A549 (cell line): Measurements from ENCODE around the gene ZNF322. TPM values are rescaled to one million over a fixed set of nuclear protein-coding genes. Genes with fewer than 3 reads are reported as not detected.

ENCODE experiments used
- ATAC-seq, 2 experiments: fragments of 200-7000 bp in 1 of 2; fragments of >200 bp in 1 of 2; cut with Nextera tagmentation in 1 of 2; cut with Tn5 transposase in 1 of 2; 3 replicates each; pipeline versions ENCODE4 v1.8.0 to v1.9.1; 2018 to 2020; ENCODE audit warnings: mild to moderate bottlenecking in 1 of 2, moderate library complexity in 1 of 2
- CTCF ChIA-PET: fragments of 300-600 bp; sonication (Branson Sonifier 250); formaldehyde crosslinking; extraction: SDS; loops from one replicate; lab custom pipeline; 2021; ENCODE audit warnings: antibody characterized with exemption, inconsistent platforms; lab: Yijun Ruan, JAX
- POLR2A ChIA-PET: fragments of 350-600 bp; formaldehyde crosslinking; extraction: SDS; loops from one replicate; lab custom pipeline; 2021; ENCODE audit warnings: antibody characterized with exemption, inconsistent platforms; lab: Yijun Ruan, JAX
- DNase-seq, 2 experiments: peaks; one replicate each; pipeline versions ENCODE4 v3.0.0 to v3.0.0-alpha.2; 2011 to 2016; ENCODE audit warnings: low read depth in 1 of 2, low spot score in 1 of 2
- FAIRE-seq: peaks from 2 replicates; lab custom pipeline; 2011; peaks lifted over from hg19 to GRCh38; lab: Jason Lieb, UNC
- H3K27ac ChIP-seq, 2 experiments: fragments of >200 bp; sonication (Bioruptor Twin); formaldehyde crosslinking; 3 replicates each; pipeline ENCODE4 v1.5.1; 2016 to 2017
- H3K4me1 ChIP-seq: fragments of >200 bp; sonication (Bioruptor Twin); formaldehyde crosslinking; 3 replicates; pipeline ENCODE4 v1.6.1; 2016
- H3K4me2 ChIP-seq: fragments of >200 bp; sonication (Bioruptor Twin); formaldehyde crosslinking; 3 replicates; pipeline ENCODE4 v1.6.1; 2016
- H3K4me3 ChIP-seq: fragments of >200 bp; sonication (Bioruptor Twin); formaldehyde crosslinking; 3 replicates; pipeline ENCODE4 v1.5.1; 2016
- H3K9me3 ChIP-seq: fragments of >200 bp; sonication (Bioruptor Twin); formaldehyde crosslinking; 3 replicates; pipeline ENCODE4 v1.6.1; 2016
- CBX2 ChIP-seq: fragments of 200-600 bp; sonication (generic); IDR thresholded peaks from 2 replicates; pipeline ENCODE4 v1.6.1; 2016; ENCODE audit warnings: low read depth, mild to moderate bottlenecking, borderline replicate concordance
- CEBPB ChIP-seq, 2 experiments: fragments of >200 bp in 1 of 2; sonication (Bioruptor Twin) in 1 of 2; formaldehyde crosslinking in 1 of 2; IDR thresholded peaks; 2 replicates each; pipeline ENCODE4 v1.6.1; 2012 to 2016
- CHD4 ChIP-seq: fragments of 200-600 bp; sonication (generic); IDR thresholded peaks from 2 replicates; pipeline ENCODE4 v1.6.1; 2016; ENCODE audit warnings: antibody characterized with exemption, mild to moderate bottlenecking, borderline replicate concordance
- CTCF ChIP-seq: fragments of >200 bp; sonication (Bioruptor Twin); formaldehyde crosslinking; IDR thresholded peaks from 3 replicates; pipeline ENCODE4 v1.5.1; 2016
- EP300 ChIP-seq, 2 experiments: fragments of >200 bp; sonication (Bioruptor Twin); formaldehyde crosslinking; IDR thresholded peaks; 2 replicates in 1 of 2; 3 replicates in 1 of 2; pipeline ENCODE4 v1.6.1; 2016 to 2017
- FOSB ChIP-seq: fragments of 250-450 bp; sonication (Bioruptor Pico); IDR thresholded peaks from 2 replicates; pipeline ENCODE4 v1.5.0; 2020; ENCODE audit warnings: mild to moderate bottlenecking, moderate library complexity
- HDAC2 ChIP-seq: fragments of 200-600 bp; sonication (generic); IDR thresholded peaks from 2 replicates; pipeline ENCODE4 v1.6.1; 2016
- HEYL ChIP-seq: fragments of 250-450 bp; sonication (Bioruptor Pico); IDR thresholded peaks from 2 replicates; pipeline ENCODE4 v1.8.0; 2021; ENCODE audit warnings: mild to moderate bottlenecking, moderate library complexity
- JUNB ChIP-seq: fragments of >200 bp; sonication (Bioruptor Twin); formaldehyde crosslinking; IDR thresholded peaks from 2 replicates; pipeline ENCODE4 v1.6.1; 2016
- MYC ChIP-seq: IDR thresholded peaks from 2 replicates; pipeline ENCODE4 v1.6.1; 2012; ENCODE audit warnings: mild to moderate bottlenecking, inconsistent platforms, low read length, improper control_type of control experiment, borderline replicate concordance
- NFE2L2 ChIP-seq: fragments of 150-350 bp; conservative IDR thresholded peaks from 2 replicates; pipeline ENCODE4 v1.6.1; 2014; ENCODE audit warnings: low read length
- NR3C1 ChIP-seq: fragments of >200 bp; sonication (Bioruptor Twin); formaldehyde crosslinking; IDR thresholded peaks from 3 replicates; pipeline ENCODE4 v1.6.1; 2017
- POLR2A ChIP-seq: IDR thresholded peaks from 2 replicates; pipeline ENCODE4 v1.6.1; 2012; ENCODE audit warnings: mild to moderate bottlenecking, low read length
- RAD21 ChIP-seq, 2 experiments: fragments of >200 bp in 1 of 2; sonication (Bioruptor Twin) in 1 of 2; formaldehyde crosslinking in 1 of 2; IDR thresholded peaks in 1 of 2; conservative IDR thresholded peaks in 1 of 2; 2 replicates in 1 of 2; 3 replicates in 1 of 2; pipeline ENCODE4 v1.6.1; 2012 to 2018; ENCODE audit warnings: inconsistent platforms in 1 of 2
- RCOR1 ChIP-seq: fragments of 150-350 bp; IDR thresholded peaks from 2 replicates; pipeline ENCODE4 v1.6.1; 2014; ENCODE audit warnings: antibody characterized with exemption, low read length, low read depth
- RFX5 ChIP-seq: fragments of 450-650 bp; IDR thresholded peaks from 2 replicates; pipeline ENCODE4 v1.7.1; 2014; ENCODE audit warnings: antibody characterized with exemption, mild to moderate bottlenecking, moderate library complexity
- SMC3 ChIP-seq: fragments of >200 bp; sonication (Bioruptor Twin); formaldehyde crosslinking; IDR thresholded peaks from 3 replicates; pipeline ENCODE4 v1.6.1; 2018; ENCODE audit warnings: inconsistent platforms
- ZC3H11A ChIP-seq: fragments of 450-650 bp; IDR thresholded peaks from 2 replicates; pipeline ENCODE4 v1.6.1; 2014; ENCODE audit warnings: antibody characterized with exemption, mild to moderate bottlenecking
- WGBS: methylation state at CpG from one replicate; pipeline ENCODE4 v1.1.6; 2017; ENCODE audit errors: missing lambda C conversion rate; 5-methylcytosine and 5-hydroxymethylcytosine counted together
- polyA plus RNA-seq, 4 experiments: library from polyadenylated mRNA; depleted of rRNA in 3 of 4; stranded (reverse); fragments of >200 nt; fragmentation: RNase III in 1 of 4; extraction: RNeasy Plus Mini Kit Qiagen cat#74134 plus additional on column Dnase treatment in 1 of 4; gene quantifications; 2 replicates in 3 of 4; 3 replicates in 1 of 4; pipeline ENCODE4 v1.2.3, GENCODE V29; 2011 to 2017
- TF ChIP-seq, protein P1 (sequence below): fragments of 250-450 bp; sonication (Bioruptor Pico); IDR thresholded peaks from 2 replicates; pipeline ENCODE4 v1.5.0; 2021; ENCODE audit warnings: mild to moderate bottlenecking, moderate library complexity, borderline replicate concordance

The ZNF322 gene
- polyA plus RNA-seq, 2 of the 4 experiments (the other 2 are of a cell fraction): 6.0 to 14.5 TPM

DNA sequence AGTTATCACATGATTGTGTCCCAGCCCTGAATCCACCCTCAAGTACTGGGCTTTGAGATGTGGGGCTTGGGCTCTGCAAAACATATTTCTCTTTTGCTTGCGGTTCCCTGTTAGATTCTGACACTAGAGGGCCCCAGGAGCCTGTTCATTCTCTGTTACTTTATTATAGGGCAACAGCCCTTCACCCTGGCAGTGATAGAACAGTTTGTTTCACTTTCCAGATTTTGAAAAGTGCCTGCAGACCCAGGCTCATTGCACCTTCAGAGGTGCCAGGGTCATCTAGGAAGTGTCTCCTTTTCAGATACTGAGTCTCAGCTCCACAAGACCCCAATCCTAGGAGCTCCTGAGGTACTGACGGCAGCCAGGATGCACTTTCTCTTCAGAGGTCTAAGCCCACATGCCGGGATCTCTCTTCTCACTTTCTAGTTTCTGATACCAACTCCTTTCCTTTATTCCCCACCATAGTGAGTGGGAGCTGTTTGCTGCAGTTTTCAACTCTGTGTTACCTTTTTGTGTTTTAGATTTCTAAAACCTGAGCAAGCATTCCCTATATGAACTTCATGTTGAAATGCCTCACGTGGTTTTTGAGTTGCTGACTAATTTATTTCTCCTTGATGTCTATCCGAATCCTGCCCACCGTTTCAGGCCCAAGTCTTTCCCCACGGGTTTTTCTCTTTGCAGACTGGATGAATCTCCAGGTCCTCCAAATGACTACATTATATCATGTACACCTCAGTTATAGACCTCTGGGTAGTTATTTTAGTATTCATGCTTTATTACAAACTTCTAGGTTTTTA is 51.9 kb downstream of the ZNF322 start:
- ATAC-seq (peak; percentile 90 to 96), DNase-seq (peak; percentile 44 to 54)
- POLR2A ChIA-PET: no interaction called here
- no peaks in the 10 kb centered on the region for H3K4me1 ChIP-seq
- peak overlapping the region; percentile 26; the same call in 1 of the 3 replicates for H3K4me3 ChIP-seq
- CTCF ChIA-PET: interaction anchor here (0.6 to 1.2 kb wide), 5 partner anchors 413 to 526 kb away, joined by 3 to 21 read pairs (median 4); no protein-coding TSS in a partner anchor
- 39% methylated on average over 7 of the region's 7 CpGs for WGBS
- H3K27ac ChIP-seq: no peak overlapping the region
- H3K4me2 ChIP-seq: peak overlapping the region; percentile 69
- H3K9me3 ChIP-seq: no peaks in the 10 kb centered on the region
- no peak for TF ChIP-seq NFE2L2
- peak; percentile 63 for TF ChIP-seq CTCF
- peak; percentile 82 to 87 for TF ChIP-seq RAD21 (conservative IDR thresholded peaks at IDR 0.05 in 1 of 2, IDR thresholded peaks at IDR 0.05 in 1 of 2)
- TF ChIP-seq MYC: no peak
- peak; percentile 66 for TF ChIP-seq SMC3
- no peak for TF ChIP-seq HEYL (CRISPR knock-in tag)
- TF ChIP-seq, all 56 proteins: peak for 3
- no peak for FAIRE-seq

DNA sequence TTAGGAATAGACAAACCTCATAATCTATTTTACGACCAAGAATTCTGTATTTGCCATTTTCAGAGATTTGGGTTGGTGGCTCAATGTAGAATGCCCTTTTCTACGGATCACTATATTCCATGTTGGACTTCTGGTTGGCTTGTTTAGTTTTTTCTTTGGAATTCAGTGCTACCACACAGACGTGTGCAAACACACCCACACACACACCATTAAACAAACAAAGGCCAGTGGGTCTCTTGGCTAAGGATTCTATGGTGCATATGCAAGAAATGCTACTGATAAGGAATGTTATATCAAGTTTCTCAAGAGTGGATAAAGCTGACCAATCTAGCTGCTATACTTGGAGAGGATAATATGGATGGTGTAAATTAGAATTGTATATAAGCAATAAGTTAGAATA is 54.7 kb downstream of the ZNF322 start:
- no peaks in the 10 kb centered on the region for H3K9me3 ChIP-seq
- WGBS: 28% methylated on average over 3 of the region's 3 CpGs
- no peak for DNase-seq
- no peak overlapping the region for H3K4me2 ChIP-seq
- ATAC-seq: no peak
- CTCF ChIA-PET: no interaction called here
- TF ChIP-seq RCOR1: no peak
- TF ChIP-seq POLR2A: no peak
- TF ChIP-seq CEBPB (IDR thresholded peaks at IDR 0.05): no peak
- TF ChIP-seq JUNB: no peak
- TF ChIP-seq CHD4: no peak
- TF ChIP-seq, protein P1, sequence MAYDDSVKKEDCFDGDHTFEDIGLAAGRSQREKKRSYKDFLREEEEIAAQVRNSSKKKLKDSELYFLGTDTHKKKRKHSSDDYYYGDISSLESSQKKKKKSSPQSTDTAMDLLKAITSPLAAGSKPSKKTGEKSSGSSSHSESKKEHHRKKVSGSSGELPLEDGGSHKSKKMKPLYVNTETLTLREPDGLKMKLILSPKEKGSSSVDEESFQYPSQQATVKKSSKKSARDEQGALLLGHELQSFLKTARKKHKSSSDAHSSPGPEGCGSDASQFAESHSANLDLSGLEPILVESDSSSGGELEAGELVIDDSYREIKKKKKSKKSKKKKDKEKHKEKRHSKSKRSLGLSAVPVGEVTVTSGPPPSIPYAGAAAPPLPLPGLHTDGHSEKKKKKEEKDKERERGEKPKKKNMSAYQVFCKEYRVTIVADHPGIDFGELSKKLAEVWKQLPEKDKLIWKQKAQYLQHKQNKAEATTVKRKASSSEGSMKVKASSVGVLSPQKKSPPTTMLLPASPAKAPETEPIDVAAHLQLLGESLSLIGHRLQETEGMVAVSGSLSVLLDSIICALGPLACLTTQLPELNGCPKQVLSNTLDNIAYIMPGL (CRISPR knock-in tag): no peak
- no peak for TF ChIP-seq ZC3H11A
- no peak for TF ChIP-seq CTCF
- no peak for TF ChIP-seq MYC
- no peak for TF ChIP-seq HDAC2
- no peak for TF ChIP-seq EP300 (IDR thresholded peaks at IDR 0.05)
- TF ChIP-seq NR3C1: no peak
- TF ChIP-seq FOSB: no peak
- TF ChIP-seq RFX5: no peak
- TF ChIP-seq CBX2: no peak
- no peak overlapping the region for H3K4me3 ChIP-seq
- no peak overlapping the region for H3K27ac ChIP-seq
- no peaks in the 10 kb centered on the region for H3K4me1 ChIP-seq
- no peak for FAIRE-seq
- POLR2A ChIA-PET: no interaction called here
